ENCODE data around the gene GDE1. TPM values are rescaled to one million over a fixed set of nuclear protein-coding genes. Genes with fewer than 3 reads are reported as not detected.

Gene GDE1
- total and polyA plus RNA-seq, 9 of the 15 experiments (the other 6 are each of a cell fraction or from before 2014, with no cell fraction given) = 18.8 to 40.5 (median 22.3) TPM

DNA sequence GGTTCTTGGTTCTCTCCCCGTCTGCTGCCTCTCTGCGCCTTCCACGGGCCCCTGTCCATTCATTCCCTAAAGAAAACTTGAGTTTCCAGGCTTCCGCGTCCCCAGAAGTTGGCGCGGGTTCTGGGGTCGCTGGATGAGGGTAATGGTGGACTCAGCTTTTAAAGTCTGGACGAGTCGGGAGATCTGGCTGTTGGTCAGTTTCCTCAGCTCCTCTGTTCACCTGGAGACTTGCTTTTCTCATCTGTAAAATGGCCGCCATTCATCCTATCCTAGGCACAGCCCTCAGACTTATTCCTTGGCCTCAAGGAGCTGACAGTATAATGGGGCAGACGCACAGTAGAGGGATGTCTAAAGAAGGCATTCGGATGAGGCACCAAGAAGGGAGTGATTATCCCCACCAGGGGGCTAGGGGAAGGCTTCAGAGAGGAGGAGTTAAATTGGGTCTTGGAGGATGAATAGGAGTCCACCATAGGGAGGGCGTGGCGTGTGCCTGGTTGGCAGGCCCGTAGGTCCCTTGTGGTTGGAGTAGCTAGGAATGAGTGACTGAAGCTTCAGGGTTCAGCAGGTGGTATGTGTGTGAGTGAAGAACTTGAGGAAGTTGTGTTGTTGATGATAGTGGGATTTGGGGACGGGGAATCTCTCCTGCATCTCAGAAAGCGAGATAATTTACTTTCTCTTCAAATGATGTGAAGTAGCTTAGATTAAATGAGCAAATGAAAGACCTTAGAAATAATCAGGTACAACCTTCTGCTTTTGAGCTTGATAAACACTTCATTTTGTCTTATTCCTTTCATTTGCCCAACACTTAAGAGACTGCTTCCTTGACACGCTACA is 34.3 kb upstream of the GDE1 start (continued):
- TF ChIP-seq FOXK2 (conservative IDR thresholded peaks at IDR 0.05 in 1 of 2, IDR thresholded peaks at IDR 0.05 in 1 of 2; ENCODE audit: low read depth in 2 of 2) (peak; percentile 29 to 35; a peak in 2 of 4 replicates), CREM (IDR thresholded peaks at IDR 0.05; ENCODE audit: low read depth) (0 out of 2 replicates have a peak, but pooled peaks have one; percentile 21), MYBL2 (IDR thresholded peaks at IDR 0.05; ENCODE audit: low read depth) (no peak), MYBL2 (CRISPR knock-in tag; IDR thresholded peaks at IDR 0.05; ENCODE audit: borderline replicate concordance) (no peak), CHD4 (IDR thresholded peaks at IDR 0.05; ENCODE audit: insufficient read depth, insufficient replicate concordance, low read depth, low read length, poor library complexity, severe bottlenecking) (peak; percentile 59), EHMT2 (IDR thresholded peaks at IDR 0.05) (peak; percentile 40; the same call in 1 of the 2 replicates), ARID1B (IDR thresholded peaks at IDR 0.05) (peak; percentile 46; the same call in 1 of the 2 replicates), KDM1A (IDR thresholded peaks at IDR 0.05) (peak; percentile 52 to 72; a peak in 3 of 4 replicates), POLR2AphosphoS5 (IDR thresholded peaks at IDR 0.05; ENCODE audit: control insufficient read depth, insufficient read depth, low read depth, low read length) (peak; percentile 69), BCOR (IDR thresholded peaks at IDR 0.05) (peak; percentile 92), HDAC1 (IDR thresholded peaks at IDR 0.05) (peak in 1 of 2 experiments; percentile 33; a peak in 1 of 4 replicates), ELF2 (CRISPR knock-in tag; IDR thresholded peaks at IDR 0.05) (no peak), NFIC (IDR thresholded peaks at IDR 0.05) (no peak), GTF2A2 (tag; IDR thresholded peaks at IDR 0.05) (no peak), POLR2A (conservative IDR thresholded peaks at IDR 0.05) (peak; percentile 74; the same call in 1 of the 2 replicates), CC2D1A (IDR thresholded peaks at IDR 0.05) (0 out of 2 replicates have a peak, but pooled peaks have one; percentile 19), NR2C1 (IDR thresholded peaks at IDR 0.05) (no peak), NR2C1 (tag; IDR thresholded peaks at IDR 0.05) (no peak), HDAC2 (IDR thresholded peaks at IDR 0.05) (peak; percentile 51; the same call in 1 of the 2 replicates)
- TF ChIP-seq, protein P1, sequence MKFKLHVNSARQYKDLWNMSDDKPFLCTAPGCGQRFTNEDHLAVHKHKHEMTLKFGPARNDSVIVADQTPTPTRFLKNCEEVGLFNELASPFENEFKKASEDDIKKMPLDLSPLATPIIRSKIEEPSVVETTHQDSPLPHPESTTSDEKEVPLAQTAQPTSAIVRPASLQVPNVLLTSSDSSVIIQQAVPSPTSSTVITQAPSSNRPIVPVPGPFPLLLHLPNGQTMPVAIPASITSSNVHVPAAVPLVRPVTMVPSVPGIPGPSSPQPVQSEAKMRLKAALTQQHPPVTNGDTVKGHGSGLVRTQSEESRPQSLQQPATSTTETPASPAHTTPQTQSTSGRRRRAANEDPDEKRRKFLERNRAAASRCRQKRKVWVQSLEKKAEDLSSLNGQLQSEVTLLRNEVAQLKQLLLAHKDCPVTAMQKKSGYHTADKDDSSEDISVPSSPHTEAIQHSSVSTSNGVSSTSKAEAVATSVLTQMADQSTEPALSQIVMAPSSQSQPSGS (CRISPR knock-in tag; IDR thresholded peaks at IDR 0.05) = no peak
- TF ChIP-seq, protein P2, sequence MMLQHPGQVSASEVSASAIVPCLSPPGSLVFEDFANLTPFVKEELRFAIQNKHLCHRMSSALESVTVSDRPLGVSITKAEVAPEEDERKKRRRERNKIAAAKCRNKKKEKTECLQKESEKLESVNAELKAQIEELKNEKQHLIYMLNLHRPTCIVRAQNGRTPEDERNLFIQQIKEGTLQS (IDR thresholded peaks at IDR 0.05) = no peak
- TF ChIP-seq, protein P2 (CRISPR knock-in tag; conservative IDR thresholded peaks at IDR 0.05) = no peak
- TF ChIP-seq, protein P3, sequence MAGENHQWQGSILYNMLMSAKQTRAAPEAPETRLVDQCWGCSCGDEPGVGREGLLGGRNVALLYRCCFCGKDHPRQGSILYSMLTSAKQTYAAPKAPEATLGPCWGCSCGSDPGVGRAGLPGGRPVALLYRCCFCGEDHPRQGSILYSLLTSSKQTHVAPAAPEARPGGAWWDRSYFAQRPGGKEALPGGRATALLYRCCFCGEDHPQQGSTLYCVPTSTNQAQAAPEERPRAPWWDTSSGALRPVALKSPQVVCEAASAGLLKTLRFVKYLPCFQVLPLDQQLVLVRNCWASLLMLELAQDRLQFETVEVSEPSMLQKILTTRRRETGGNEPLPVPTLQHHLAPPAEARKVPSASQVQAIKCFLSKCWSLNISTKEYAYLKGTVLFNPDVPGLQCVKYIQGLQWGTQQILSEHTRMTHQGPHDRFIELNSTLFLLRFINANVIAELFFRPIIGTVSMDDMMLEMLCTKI (IDR thresholded peaks at IDR 0.05; ENCODE audit: partially characterized antibody) = no peak
- TF ChIP-seq, protein P4, sequence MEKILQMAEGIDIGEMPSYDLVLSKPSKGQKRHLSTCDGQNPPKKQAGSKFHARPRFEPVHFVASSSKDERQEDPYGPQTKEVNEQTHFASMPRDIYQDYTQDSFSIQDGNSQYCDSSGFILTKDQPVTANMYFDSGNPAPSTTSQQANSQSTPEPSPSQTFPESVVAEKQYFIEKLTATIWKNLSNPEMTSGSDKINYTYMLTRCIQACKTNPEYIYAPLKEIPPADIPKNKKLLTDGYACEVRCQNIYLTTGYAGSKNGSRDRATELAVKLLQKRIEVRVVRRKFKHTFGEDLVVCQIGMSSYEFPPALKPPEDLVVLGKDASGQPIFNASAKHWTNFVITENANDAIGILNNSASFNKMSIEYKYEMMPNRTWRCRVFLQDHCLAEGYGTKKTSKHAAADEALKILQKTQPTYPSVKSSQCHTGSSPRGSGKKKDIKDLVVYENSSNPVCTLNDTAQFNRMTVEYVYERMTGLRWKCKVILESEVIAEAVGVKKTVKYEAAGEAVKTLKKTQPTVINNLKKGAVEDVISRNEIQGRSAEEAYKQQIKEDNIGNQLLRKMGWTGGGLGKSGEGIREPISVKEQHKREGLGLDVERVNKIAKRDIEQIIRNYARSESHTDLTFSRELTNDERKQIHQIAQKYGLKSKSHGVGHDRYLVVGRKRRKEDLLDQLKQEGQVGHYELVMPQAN (IDR thresholded peaks at IDR 0.05; ENCODE audit: borderline replicate concordance) = peak; percentile 37; the same call in 1 of the 2 replicates
